NCI-H1092 treated with DMSO at 0.1 percent for 48 hours (cell line): ENCODE results near the gene STX8.

Experiments
- DNase-seq: peaks from one replicate; lab custom pipeline; 2025; lab: John Stamatoyannopoulos, UW

The STX8 gene

DNA sequence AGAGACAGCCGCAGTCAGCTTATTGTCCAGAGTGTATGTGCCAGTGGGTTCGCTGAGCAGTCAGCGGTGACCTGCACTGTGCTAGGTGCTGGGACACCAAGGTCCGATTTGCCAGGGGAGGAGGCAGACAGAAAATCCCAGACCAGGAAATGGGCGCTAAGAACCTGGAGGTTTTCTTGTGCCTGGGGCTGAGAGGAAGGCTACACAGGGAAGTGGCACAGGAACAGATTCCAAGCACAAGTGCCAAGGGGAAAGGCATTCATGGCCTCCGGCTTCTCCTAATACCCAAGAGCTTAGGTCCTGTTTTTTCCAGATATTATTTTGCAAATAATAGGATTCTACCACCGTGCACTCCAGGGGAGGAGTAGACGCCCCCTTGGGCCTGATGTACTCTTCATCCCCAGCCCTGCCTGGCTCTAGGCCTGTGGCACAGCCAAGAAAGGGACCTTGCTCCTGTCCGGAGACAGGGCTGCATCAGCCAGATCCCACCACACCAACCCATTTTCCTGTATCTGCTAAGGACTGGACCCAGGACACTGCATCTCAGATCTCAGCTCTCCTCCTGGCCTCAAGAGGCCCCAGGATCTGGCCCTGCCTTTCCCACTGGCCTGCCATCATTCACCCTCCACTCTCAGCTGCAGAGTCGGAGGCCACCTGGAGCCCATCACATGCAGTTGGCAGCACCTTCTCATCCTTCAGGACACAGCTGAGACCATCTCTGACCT, 367.1 kb downstream of the STX8 start:
- no peak for DNase-seq

DNA sequence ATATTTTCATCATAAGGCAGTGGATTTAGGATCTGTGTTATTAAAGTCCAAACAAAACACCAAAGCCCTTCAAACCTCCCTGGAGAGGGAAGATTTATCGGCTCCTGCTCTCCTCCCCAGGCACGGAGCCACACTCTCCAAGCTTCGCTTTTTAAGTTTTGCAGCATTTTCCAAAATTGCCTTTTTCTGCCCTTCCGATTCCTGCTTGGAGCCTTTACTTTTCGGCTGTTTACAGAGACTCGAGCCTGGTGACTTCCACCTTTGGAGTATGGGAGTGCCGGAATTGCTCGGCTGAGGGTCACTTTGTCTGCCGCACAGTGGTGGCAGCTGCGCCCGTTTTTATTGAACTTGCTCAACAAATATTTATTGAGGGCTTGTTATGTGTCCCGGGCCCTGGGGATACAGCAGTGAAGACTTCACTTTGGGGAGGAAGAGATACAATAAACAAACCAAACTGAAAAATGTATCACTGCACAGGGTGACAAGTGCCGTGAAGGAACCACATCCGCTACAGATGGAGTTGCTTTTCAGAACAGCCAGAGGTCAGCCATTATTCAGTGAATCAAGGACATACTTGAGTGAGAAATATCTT, 368.8 kb downstream of the STX8 start:
- no peak for DNase-seq

DNA sequence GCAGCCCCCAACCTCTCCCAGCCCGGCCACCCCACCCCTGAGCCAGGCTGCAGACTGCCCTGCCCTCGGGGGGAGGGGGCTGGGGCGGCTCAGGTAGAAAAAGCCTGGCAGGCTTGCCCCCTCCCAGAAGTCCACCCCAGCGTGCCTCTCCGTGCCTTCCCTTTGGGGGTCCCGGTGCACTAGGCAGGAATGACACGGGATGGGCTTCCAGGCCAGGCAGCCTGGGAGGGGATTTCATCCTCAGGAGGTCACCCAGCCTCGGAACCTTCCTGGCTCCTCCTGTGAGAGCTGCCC, 369.3 kb downstream of the STX8 start:
- no peak for DNase-seq

DNA sequence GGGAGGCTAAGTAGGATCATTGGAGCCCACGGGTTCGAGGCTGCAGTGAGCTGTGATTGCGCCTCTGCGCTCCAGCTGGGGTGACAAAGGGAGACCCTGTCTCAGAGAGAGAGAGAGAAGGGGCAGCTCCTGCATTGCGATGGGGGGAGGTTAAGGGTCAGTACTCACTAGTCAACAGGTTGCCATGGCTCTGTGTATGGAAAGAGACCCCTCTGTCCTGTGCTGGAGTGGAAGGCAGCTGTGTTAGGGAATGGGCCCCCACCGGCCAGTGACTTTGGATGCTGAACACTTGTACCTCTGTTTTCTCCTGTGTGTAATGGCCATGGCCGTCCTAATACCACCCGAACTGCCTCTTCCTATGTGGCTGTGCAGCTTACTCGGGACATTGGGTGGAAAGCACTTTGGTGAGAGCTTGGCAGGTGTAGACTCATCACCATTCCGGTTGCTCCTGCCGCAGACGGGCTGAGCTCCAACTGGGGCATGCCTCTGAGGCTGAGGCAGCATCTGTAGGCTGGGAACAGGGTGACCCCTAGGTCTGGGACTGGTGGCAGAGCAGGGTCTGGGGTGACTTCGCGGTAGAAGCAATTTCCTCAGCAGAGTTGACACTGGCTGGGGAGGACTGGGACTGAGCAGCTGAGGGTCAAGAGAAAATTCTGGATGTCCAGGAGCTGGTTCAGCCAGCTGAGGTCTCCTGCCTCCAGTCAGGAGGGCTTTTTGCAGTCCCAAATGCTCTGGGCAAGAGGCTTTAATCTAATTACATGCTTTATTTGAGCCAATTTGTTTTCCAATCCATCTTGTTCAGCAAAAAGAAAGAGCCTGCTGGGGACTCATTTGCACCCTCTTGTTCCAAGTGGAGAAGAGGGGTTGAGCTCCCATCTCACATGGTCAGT, 369.9 kb downstream of the STX8 start:
- no peak for DNase-seq

DNA sequence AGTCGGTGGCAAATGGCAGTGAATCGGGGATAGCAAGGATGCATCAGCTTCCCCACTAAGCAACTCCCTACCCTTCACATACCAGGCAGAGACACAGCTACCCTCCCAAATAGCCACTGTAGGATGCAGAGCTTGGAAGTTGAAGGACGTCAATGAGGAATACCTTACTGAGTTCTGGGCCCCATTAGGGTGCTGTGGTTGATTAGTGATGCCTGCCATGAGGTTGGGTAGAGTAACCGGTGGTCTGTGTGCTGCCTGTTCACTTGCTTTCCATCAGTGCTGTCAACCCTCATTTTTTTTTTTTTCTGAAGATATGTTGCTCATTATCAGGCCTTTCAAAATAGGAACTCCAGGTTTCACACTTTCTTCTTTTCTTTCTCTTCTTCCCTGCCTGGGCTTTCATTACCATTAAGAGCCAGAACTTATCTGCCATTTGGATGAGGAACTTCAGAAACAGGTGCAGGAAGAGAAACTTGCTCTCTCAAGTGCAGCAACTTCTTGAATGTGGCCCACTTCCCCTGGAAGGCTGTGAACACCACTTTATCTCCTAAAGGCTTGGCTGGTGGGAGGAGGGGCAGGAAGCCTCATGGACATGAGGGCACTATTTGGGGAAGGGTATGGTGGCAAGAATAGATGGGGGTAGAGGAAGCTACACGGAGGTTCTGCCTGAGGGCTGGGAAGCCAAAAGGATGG, 370.8 kb downstream of the STX8 start:
- no peak for DNase-seq

DNA sequence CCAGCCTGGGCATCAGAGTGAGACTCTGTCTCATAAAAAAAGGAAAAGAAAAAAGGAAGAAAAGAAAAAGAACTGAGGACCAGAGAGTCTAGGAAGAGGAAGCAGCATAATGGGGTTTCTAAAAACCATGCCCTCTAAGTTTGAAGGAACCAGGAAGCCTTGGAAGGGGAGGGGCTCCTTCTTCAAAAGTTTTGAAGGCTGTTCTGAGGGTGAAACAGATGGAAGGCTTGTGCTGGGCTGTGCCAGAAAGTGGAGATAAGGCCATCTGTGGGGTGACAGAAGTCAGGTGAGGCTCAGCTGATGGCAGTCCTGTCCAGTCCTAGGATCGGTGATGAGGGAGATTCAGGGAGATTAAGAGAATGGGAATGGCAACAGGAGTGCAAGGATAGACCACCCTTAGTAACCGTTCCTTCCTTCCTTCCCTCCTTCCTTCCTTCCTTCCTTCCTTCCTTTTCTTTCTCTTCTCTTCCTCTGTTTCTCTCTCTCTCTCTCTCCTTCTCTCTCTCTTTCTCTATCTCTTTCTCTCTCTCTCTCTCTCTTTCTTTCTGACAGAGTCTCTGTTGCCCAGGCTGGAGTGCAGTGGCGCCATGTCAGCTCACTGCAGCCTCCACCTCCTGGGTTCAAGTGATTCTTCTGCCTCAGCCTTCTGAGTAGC, 371.7 kb downstream of the STX8 start:
- no peak for DNase-seq

DNA sequence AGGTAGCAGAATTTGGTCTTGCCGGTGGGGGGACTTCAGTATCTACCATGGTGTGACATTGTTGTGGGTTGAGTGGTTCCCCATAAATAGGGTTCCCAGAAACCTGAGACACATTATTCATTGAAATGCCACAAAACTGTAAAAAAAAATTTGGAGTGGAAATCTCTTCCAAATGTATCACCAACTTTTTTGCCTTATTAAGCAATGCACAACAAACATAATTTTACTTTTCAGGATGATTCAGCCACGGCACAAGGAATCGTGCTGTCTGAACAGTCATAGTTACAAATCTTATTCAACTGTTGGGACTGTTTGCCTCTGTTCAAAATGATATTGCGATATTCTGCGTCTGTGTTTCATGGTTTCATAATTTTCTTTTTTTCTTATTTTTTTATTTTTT, 373.1 kb downstream of the STX8 start:
- no peak for DNase-seq

DNA sequence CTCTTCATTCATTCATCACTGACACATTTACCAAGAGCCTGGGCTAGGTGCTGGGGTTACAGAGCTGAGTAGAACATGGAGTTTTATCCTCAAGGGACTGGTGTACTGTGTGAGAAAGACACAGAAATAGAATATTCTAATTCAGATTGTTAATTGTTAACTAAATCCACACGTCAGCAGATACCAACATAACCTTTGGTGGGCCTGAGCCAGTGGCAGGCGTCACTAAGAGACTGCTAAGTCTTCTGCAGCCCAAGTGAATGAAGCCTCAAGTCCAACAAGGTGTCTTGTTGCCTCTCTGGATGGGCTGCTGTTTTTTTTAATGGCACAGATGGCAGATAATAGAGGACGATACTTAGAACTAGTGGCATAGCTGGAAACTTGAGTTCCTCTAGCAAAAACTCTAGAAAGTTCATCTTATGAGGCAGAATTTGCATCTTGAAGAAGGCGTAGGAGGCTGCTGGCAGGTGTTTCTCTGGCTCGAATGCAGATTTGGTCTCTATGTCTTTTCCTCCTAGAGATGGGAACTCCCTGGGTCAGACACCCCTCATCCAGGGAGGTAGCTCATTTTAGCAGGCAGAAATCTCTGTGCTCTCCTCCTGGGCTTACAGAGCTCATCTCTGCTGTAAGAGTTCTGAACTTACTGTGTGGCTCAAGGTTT, 374.8 kb downstream of the STX8 start:
- DNase-seq: no peak
